Measurements from ENCODE around the gene MRGPRE. TPM values are rescaled to one million over a fixed set of nuclear protein-coding genes. Genes with fewer than 3 reads are reported as not detected.
A peak's percentile ranks its signal among the peaks of the same experiment; 100 is the strongest.

MRGPRE gene
- total RNA-seq, 4 donors from 2014 or later: not detected

DNA sequence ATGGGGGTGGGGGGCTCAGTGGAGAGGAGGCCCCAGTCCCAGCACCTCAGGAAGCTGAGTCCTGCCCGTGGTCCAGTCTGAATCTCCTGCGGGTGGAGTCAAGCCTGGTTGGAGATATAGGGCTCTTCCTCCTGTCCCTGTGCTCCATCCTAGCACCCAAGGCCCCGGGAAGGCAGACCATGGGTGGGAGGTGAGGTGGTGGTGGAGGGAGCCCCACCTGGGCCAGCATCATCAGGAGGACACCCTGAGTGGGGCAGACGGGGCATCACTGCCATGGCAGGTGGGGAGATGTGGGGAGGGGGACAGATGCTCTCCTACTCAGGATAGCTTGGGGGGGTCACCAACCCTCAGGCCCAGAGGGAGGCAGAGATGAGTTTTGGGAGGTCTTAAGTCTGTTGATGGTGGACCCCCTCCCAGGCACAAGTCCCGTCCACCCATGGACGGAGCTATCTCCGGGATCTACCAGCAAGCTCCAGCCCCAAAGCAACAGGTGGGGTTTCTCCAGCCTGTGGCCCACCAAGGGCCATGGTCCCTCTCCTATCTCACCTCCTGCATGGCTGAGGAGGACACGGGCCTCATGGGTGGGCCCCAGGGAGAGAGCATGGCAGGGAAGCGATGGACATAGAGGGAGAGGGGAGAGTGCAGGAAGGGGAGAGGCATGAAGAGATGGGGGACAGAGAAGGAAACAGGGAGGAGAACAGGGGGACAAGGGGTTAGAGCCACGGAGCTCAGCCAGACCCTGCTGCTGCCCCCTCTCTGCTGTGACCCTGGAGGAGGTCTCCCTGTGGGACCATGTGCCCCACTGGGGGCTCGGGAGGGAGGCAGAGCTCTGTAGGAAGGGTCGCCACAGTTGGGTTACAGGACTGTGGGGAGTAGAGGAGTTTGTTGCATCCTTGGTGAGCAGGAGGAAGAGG, 1.3 kb downstream of the MRGPRE start:
- H3K4me3 ChIP-seq (ENCODE audit: low read depth, poor library complexity, severe bottlenecking): no peak overlapping the region
- no peak for TF ChIP-seq POLR2A (IDR thresholded peaks at IDR 0.05)
- TF ChIP-seq, protein P1, sequence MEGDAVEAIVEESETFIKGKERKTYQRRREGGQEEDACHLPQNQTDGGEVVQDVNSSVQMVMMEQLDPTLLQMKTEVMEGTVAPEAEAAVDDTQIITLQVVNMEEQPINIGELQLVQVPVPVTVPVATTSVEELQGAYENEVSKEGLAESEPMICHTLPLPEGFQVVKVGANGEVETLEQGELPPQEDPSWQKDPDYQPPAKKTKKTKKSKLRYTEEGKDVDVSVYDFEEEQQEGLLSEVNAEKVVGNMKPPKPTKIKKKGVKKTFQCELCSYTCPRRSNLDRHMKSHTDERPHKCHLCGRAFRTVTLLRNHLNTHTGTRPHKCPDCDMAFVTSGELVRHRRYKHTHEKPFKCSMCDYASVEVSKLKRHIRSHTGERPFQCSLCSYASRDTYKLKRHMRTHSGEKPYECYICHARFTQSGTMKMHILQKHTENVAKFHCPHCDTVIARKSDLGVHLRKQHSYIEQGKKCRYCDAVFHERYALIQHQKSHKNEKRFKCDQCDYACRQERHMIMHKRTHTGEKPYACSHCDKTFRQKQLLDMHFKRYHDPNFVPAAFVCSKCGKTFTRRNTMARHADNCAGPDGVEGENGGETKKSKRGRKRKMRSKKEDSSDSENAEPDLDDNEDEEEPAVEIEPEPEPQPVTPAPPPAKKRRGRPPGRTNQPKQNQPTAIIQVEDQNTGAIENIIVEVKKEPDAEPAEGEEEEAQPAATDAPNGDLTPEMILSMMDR (IDR thresholded peaks at IDR 0.05): no peak
- intact Hi-C loops (cut with DNase I; ENCODE audit: low total_unique reads): no loop called here
- peak in 1 of 2 donors; percentile 62 for DNase-seq (ENCODE audit: low spot score in 2 of 2)
- 76 to 83% methylated on average over 12 of the region's 12 CpGs for WGBS, 2 donors

DNA sequence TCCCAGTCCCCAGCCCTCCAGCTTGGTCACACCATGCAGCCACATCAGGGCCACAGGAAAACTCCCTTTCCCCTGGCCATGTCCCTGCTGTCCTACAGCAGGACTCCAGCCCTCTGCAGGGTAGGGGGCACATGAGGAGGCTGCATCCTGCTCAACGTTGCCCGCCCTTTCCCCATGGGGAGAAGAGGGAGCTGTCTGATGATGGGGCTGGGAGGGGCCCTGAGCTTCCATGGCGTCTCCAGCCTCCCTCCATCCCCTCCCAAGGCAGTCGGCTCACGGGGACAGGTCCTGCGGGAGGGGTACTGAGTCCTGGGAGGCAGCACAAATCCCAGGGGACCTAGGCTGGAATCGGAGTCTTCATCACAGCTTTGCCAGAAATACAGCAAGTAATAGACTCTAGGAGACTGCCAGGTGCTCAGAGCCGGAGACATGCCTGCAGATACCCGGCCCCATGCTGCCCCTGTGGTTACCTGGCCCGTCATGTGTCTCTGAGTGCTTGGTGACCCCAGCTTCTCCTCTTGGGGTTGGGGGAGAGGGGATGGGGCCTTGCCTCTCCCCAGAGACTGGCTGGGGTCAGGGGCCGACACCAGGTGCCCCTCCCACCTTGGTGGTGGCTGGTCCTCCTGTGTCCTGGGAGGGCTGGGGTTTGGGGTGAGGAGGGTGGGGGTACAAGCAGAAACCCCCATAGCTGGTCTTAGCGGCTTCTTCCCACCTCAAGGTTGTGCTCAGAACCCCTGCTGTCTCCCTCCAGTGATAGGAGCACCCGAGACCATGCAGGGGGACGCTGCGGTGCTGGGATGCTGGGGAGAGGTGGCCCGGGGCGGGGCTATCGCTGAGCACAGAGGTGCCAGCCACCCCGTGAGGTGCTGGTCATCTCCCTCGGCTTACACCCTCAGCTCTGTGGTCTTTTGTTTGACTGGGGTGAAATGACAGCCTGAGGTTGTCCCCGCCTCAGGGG, 2.3 kb downstream of the MRGPRE start:
- intact Hi-C loops (cut with DNase I; ENCODE audit: low total_unique reads): no loop called here
- peak in 1 of 2 donors; percentile 80 for DNase-seq (ENCODE audit: low spot score in 2 of 2)
- no peak overlapping the region for H3K4me3 ChIP-seq (ENCODE audit: low read depth, poor library complexity, severe bottlenecking)
- TF ChIP-seq POLR2A (IDR thresholded peaks at IDR 0.05): no peak
- TF ChIP-seq, protein P1 (IDR thresholded peaks at IDR 0.05): no peak
- 86 to 88% methylated on average over 12 to 16 of the region's 21 CpGs for WGBS, 2 donors

DNA sequence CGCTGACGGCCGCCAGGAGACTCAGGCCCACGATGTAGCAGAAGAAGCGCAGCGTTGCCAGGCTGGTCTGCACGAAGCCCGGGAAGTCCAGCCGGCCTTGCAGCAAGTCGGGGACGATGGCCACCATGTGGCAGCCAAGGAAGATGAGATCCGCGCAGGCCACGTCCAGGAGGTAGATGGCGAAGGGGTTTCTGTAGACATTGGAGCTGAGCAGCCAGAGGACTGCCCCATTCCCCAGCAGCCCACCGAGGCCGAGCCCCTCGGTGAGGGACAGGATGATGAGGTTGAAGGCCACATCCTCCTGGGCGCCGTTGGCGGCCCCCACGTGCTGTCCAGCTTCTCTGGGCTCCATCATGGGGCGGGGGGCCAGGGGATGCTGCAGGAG, 3.8 kb downstream of the MRGPRE start:
- TF ChIP-seq, protein P1 (IDR thresholded peaks at IDR 0.05): no peak
- no peak for TF ChIP-seq POLR2A (IDR thresholded peaks at IDR 0.05)
- 88% methylated on average over 23 of the region's 23 CpGs for WGBS, 2 donors
- intact Hi-C loops (cut with DNase I; ENCODE audit: low total_unique reads): no loop called here
- no peak overlapping the region for H3K4me3 ChIP-seq (ENCODE audit: low read depth, poor library complexity, severe bottlenecking)
- peak in 1 of 2 donors; percentile 76 for DNase-seq (ENCODE audit: low spot score in 2 of 2)

DNA sequence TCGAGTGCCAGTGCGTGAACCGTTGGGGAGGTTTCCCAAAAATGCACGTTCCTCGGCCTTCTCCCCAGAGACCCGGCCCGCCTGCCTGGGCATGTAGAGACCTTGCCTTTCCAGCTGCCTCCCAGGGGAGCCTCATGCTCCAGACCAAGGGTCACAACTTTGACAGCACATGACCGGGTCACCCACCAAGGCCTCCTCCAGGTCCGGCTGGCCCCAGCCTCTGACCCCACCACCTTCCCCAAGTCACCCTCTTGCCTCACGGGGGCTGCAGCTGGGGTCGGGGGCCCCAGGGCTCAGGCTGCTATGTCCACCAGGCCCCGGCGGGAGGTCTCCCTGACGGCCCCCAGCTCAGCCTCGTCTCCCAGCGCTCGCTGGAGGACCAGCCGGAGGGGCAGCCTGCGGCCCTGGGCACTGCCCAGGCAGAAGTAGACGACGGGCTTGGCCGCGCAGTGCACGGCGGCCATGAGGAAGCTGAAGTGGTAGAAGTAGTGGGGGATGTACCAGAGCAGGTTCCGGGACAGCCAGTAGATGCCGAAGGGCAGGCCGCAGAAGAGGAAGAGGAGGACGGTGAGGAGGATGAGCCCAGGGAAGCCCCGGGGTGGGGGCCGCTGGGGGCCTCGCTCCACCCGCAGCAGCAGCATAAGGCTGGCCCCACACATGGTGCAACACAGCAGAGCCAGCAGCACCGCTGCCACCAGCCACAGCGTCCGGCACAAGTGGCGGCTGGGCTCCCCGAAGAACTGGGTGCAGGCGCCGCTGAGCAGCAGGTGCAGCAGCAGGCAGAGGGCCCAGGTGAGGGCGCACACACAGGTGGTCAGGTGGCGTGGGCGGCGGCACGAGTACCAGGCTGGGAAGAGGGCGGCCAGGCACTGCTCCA, 4.4 kb downstream of the MRGPRE start:
- intact Hi-C loops (cut with DNase I; ENCODE audit: low total_unique reads): no loop called here
- WGBS, 2 donors: 86 to 87% methylated on average over 42 to 46 of the region's 46 CpGs
- no peak for TF ChIP-seq POLR2A (IDR thresholded peaks at IDR 0.05)
- no peak overlapping the region for H3K4me3 ChIP-seq (ENCODE audit: low read depth, poor library complexity, severe bottlenecking)
- peak in 1 of 2 donors; percentile 79 for DNase-seq (ENCODE audit: low spot score in 2 of 2)

DNA sequence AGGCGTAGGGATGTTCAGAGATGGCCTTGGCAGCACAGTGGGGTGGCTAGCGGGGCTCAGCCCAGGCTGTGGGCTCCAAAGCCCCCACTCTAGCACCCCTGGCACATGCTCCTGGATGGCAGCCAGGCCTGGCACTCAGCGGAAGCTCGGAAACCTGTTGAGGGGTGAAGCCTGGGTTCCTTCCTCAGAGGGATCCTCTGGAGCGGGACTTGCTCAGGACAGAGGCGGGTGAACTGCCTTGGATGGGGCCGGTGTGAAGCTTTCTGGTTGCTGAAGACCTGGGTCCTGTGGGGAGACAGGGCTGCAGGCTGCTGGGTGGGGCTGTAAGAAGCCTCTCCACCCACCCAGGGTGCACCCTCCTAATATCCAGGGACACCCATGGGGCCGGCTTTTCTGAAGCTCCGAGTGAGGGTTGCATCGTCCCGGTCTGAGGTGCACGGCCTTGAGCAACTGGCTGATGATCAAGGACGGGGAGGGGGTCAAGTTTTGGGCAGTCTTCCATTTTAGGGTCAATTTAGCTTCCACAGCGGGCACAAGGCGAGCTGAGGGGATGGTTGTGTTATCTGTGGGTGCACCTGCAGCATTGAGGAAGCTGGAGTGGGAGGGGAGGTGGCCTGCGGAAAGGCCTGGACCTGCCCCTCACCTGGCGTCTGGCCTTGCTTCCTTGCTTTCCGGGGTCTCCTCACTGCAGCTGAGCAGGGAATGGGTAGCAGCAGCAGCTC, 5.2 kb downstream of the MRGPRE start:
- TF ChIP-seq, protein P1 (IDR thresholded peaks at IDR 0.05): no peak
- TF ChIP-seq POLR2A (IDR thresholded peaks at IDR 0.05): no peak
- DNase-seq (ENCODE audit: low spot score in 2 of 2): peak in 1 of 2 donors; percentile 81
- no peak overlapping the region for H3K4me3 ChIP-seq (ENCODE audit: low read depth, poor library complexity, severe bottlenecking)
- intact Hi-C loops (cut with DNase I; ENCODE audit: low total_unique reads): no loop called here
- 87 to 90% methylated on average over 12 to 18 of the region's 18 CpGs for WGBS, 2 donors

All from lower leg skin (tissue), 4 donors.